ENCODE results near the gene TRPM2. TPM values are rescaled to one million over a fixed set of nuclear protein-coding genes. Genes with fewer than 3 reads are reported as not detected.

Gene TRPM2
- total and polyA plus RNA-seq, 2 donors (not counting 3 experiments of a cell fraction or from before 2014, with no cell fraction given), result not detected

DNA sequence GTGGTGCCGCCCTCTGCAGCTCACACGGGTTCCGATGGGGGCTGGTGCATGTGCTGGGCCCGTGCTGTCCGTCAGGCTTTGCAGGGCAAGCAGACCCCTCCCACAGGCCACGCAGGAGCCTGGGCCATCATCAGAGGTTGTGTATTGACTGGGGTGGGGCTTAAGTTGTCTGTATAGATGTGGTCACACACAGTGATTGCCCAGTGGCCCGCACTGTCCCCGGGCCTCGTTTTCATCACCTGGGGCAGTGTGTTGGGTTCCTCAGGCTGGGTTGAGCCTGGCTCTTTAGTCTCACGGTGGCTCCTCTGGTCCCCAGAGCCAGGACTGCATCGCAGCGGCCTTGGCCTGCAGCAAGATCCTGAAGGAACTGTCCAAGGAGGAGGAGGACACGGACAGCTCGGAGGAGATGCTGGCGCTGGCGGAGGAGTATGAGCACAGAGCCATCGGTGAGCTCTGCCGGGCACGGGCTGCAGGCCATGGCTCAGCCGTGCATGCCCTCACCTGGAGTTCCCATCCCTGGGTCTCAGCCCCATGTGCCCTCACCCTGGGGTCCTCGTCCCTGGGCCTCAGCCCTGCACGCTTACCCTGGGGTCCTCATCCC lies 44.1 kb downstream of the TRPM2 start:
- BruUV-seq (replicated peaks), result no TSS peak
- no peaks in the 10 kb centered on the region for H3K79me2 ChIP-seq (ENCODE audit: control insufficient read depth, insufficient read depth, low read length)
- ChIA-PET POLR2A (no interaction called here), CTCF (no interaction called here)
- H3K9me1 ChIP-seq (replicated peaks; ENCODE audit: control insufficient read depth, extremely low read depth, insufficient read depth, low read length), result no peaks in the 10 kb centered on the region
- DNase-seq (ENCODE audit: low read depth, low spot score) (no peak), FAIRE-seq (no peak)
- no peaks in the 10 kb centered on the region for H3K4me1 ChIP-seq (ENCODE audit: control insufficient read depth, extremely low read depth, insufficient read depth, low read length)
- no peak overlapping the region for H3K4me2 ChIP-seq (ENCODE audit: insufficient read depth, low read length)
- no peak overlapping the region for H2AFZ ChIP-seq (ENCODE audit: low read depth, low read length)
- no peak for TF ChIP-seq JUN (IDR thresholded peaks at IDR 0.05; ENCODE audit: borderline replicate concordance, insufficient read depth, insufficient read length, low read depth)
- TF ChIP-seq EZH2 (IDR thresholded peaks at IDR 0.05; ENCODE audit: borderline replicate concordance, low read depth, low read length, severe bottlenecking), result no peak
- TF ChIP-seq MYC (IDR thresholded peaks at IDR 0.05; ENCODE audit: low read depth, low read length), result no peak
- TF ChIP-seq GATA2 (IDR thresholded peaks at IDR 0.05; ENCODE audit: insufficient read depth, insufficient read length, low read depth, low read length), result no peak
- no peak for TF ChIP-seq POLR2AphosphoS5 (IDR thresholded peaks at IDR 0.05; ENCODE audit: insufficient read depth, low read depth, low read length)
- no peak overlapping the region for H3K9ac ChIP-seq (replicated peaks; ENCODE audit: extremely low read depth, insufficient read depth, low read length)
- H3K9me3 ChIP-seq (replicated peaks; ENCODE audit: control insufficient read depth, insufficient read depth, low read length), result no peaks in the 10 kb centered on the region
- intact Hi-C loops (cut with micrococcal nuclease) (no loop called here), dilution Hi-C loops (cut with MboI; ENCODE audit: extremely low pct_ligation_motif_present, low sequenced_read_pairs) (no loop called here)
- H3K27ac ChIP-seq (ENCODE audit: insufficient read depth, low read depth, low read length), result no peak overlapping the region
- no peak overlapping the region for H3K4me3 ChIP-seq (replicated peaks in 1 of 3; ENCODE audit: insufficient read depth in 1 of 3, low read depth in 1 of 3, low read length in 3 of 3)
- no peaks in the 10 kb centered on the region for H4K20me1 ChIP-seq (replicated peaks; ENCODE audit: control insufficient read depth, extremely low read depth, insufficient read depth, low read length)
- no peaks in the 10 kb centered on the region for H3K27me3 ChIP-seq (ENCODE audit: control insufficient read depth in 2 of 2, insufficient read depth in 2 of 2, low read length in 2 of 2)
- H3K36me3 ChIP-seq (ENCODE audit: control insufficient read depth in 2 of 2, extremely low read depth in 1 of 2, insufficient read depth in 2 of 2, low read length in 2 of 2), result no peaks in the 10 kb centered on the region

DNA sequence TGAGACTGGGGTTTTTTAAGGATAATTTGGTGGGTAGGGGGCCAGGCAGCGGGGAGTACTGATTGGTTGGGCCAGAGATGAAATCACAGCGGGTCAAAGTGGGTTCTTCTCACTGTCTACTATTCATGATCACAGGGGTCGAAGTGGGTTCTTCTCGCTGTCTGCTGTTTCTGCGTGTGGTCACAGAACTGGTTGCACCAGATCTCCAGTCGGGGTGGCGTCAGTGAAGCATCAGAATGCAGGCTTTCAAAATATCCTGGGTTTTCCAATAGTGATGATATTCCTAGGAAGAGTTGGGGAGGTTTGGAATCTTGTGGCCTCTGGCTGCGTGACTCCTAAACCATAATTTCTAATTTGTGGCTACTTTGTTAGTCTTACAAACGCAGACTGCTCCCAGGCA lies 45.1 kb downstream of the TRPM2 start:
- no peaks in the 10 kb centered on the region for H3K36me3 ChIP-seq (ENCODE audit: control insufficient read depth in 2 of 2, extremely low read depth in 1 of 2, insufficient read depth in 2 of 2, low read length in 2 of 2)
- no peak overlapping the region for H3K4me3 ChIP-seq (replicated peaks in 1 of 3; ENCODE audit: insufficient read depth in 1 of 3, low read depth in 1 of 3, low read length in 3 of 3)
- H2AFZ ChIP-seq (ENCODE audit: low read depth, low read length), result no peak overlapping the region
- no peaks in the 10 kb centered on the region for H3K79me2 ChIP-seq (ENCODE audit: control insufficient read depth, insufficient read depth, low read length)
- ChIA-PET CTCF (no interaction called here), POLR2A (no interaction called here)
- H3K27ac ChIP-seq (ENCODE audit: insufficient read depth, low read depth, low read length), result no peak overlapping the region
- H3K4me2 ChIP-seq (ENCODE audit: insufficient read depth, low read length), result no peak overlapping the region
- H3K27me3 ChIP-seq (ENCODE audit: control insufficient read depth in 2 of 2, insufficient read depth in 2 of 2, low read length in 2 of 2), result no peaks in the 10 kb centered on the region
- peaks cover 2% of the 10 kb centered on the region for H3K9me3 ChIP-seq (replicated peaks; ENCODE audit: control insufficient read depth, insufficient read depth, low read length)
- FAIRE-seq (no peak), DNase-seq (ENCODE audit: low read depth, low spot score) (no peak)
- intact Hi-C loops (cut with micrococcal nuclease), result no loop called here
- no peak for TF ChIP-seq GATA2 (IDR thresholded peaks at IDR 0.05; ENCODE audit: insufficient read depth, insufficient read length, low read depth, low read length)
- TF ChIP-seq POLR2A (IDR thresholded peaks at IDR 0.05; ENCODE audit: low read depth, low read length), result no peak
- no peak for TF ChIP-seq EZH2 (IDR thresholded peaks at IDR 0.05; ENCODE audit: borderline replicate concordance, low read depth, low read length, severe bottlenecking)
- no peak for TF ChIP-seq JUN (IDR thresholded peaks at IDR 0.05; ENCODE audit: borderline replicate concordance, insufficient read depth, insufficient read length, low read depth)
- TF ChIP-seq, protein P1, sequence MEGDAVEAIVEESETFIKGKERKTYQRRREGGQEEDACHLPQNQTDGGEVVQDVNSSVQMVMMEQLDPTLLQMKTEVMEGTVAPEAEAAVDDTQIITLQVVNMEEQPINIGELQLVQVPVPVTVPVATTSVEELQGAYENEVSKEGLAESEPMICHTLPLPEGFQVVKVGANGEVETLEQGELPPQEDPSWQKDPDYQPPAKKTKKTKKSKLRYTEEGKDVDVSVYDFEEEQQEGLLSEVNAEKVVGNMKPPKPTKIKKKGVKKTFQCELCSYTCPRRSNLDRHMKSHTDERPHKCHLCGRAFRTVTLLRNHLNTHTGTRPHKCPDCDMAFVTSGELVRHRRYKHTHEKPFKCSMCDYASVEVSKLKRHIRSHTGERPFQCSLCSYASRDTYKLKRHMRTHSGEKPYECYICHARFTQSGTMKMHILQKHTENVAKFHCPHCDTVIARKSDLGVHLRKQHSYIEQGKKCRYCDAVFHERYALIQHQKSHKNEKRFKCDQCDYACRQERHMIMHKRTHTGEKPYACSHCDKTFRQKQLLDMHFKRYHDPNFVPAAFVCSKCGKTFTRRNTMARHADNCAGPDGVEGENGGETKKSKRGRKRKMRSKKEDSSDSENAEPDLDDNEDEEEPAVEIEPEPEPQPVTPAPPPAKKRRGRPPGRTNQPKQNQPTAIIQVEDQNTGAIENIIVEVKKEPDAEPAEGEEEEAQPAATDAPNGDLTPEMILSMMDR (IDR thresholded peaks at IDR 0.05; ENCODE audit: extremely low read depth in 1 of 2, insufficient read depth in 1 of 2, low read depth in 1 of 2, low read length in 2 of 2), result no peak
- TF ChIP-seq FOS (IDR thresholded peaks at IDR 0.05; ENCODE audit: borderline replicate concordance, insufficient read depth, low read length), result no peak
- no peak for TF ChIP-seq MYC (IDR thresholded peaks at IDR 0.05; ENCODE audit: low read depth, low read length)
- TF ChIP-seq POLR2AphosphoS5 (IDR thresholded peaks at IDR 0.05; ENCODE audit: insufficient read depth, low read depth, low read length), result no peak
- TF ChIP-seq, protein P2, sequence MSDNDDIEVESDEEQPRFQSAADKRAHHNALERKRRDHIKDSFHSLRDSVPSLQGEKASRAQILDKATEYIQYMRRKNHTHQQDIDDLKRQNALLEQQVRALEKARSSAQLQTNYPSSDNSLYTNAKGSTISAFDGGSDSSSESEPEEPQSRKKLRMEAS (IDR thresholded peaks at IDR 0.05; ENCODE audit: insufficient read depth, insufficient read length), result no peak
- no TSS peak for BruUV-seq (replicated peaks)
- H4K20me1 ChIP-seq (replicated peaks; ENCODE audit: control insufficient read depth, extremely low read depth, insufficient read depth, low read length), result no peaks in the 10 kb centered on the region
- H3K9me1 ChIP-seq (replicated peaks; ENCODE audit: control insufficient read depth, extremely low read depth, insufficient read depth, low read length), result no peaks in the 10 kb centered on the region
- dilution Hi-C loops (cut with MboI; ENCODE audit: extremely low pct_ligation_motif_present, low sequenced_read_pairs), result no loop called here
- H3K4me1 ChIP-seq (ENCODE audit: control insufficient read depth, extremely low read depth, insufficient read depth, low read length), result no peaks in the 10 kb centered on the region
- H3K9ac ChIP-seq (replicated peaks; ENCODE audit: extremely low read depth, insufficient read depth, low read length), result no peak overlapping the region

Data from endothelial cell of umbilical vein (primary cell).